RCC 7860 (cell line): Measurements from ENCODE around the gene EDAR.
A peak's percentile ranks its signal among the peaks of the same experiment; 100 is the strongest.

ENCODE experiments used
- DNase-seq: peaks from one replicate; pipeline ENCODE4 v3.0.0-alpha.2; 2015; ENCODE audit warnings: low spot score
- FAIRE-seq: peaks from 2 replicates; lab custom pipeline; 2012; peaks lifted over from hg19 to GRCh38; lab: Jason Lieb, UNC

The EDAR gene

GRCh38 chr2:108870069-108870644, 118.9 kb downstream of the EDAR start:
- no peak for FAIRE-seq
- DNase-seq = no peak

- FAIRE-seq (no peak), DNase-seq (no peak)
Observed at GRCh38 chr2:108869542-108869941, 119.5 kb downstream of the EDAR start.

DNA sequence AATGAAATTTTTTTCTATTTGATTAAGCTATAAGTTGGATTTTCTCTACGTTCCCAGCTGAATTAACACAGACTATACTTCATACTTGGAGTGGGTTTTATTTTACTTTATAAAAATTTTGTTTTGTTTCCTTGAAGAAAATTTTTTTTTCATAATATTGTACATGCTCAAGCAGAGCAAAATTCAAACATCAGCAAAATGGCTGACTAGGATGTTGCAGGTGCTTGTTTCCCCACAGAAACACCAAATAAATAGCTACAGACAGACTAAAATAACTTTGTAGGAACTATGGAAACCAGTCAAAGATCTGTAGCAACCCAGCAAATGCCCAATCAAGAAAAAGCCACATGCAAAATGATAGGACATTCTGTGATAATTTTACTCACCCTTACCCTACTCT, 120.1 kb downstream of the EDAR start:
- no peak for FAIRE-seq
- DNase-seq = no peak

DNA sequence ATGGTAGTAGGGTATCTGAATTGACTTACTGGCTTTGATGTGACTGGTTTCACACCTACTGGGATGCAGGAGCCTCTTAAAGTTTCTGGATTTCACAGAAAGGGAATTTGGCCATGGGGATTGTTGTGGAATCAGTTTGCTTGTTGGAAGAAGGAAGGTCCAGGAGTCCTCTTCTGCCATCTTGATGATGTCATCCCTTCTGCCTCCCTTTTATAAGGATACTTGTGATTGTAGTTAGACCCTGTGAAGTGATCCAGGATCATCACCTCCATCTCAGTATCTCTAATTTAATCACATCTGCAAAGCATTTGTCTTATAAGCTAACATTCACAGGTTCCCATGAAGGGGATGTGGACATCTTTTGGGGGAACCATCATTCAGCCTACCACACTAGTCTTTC, 123.0 kb downstream of the EDAR start:
- no peak for DNase-seq
- FAIRE-seq = no peak

DNA sequence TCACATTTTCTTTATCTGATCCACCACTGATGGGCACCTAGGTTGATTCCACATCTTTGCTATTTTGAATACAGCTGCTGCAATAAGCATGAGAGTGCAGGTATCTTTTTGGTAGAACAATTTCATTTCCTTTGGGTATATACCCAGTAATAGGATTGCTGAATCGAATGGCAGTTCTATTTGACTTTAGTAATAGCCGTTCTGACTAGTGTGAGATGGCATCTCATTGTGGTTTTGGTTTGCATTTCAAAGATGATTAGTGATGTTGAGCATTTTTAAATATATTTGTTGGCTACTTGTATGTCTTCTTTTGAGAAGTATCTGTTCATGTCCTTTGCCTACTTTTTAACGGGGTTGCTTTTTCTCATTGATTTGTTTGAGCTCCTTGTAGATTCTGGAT, 130.1 kb downstream of the EDAR start:
- FAIRE-seq (no peak), DNase-seq (no peak)

DNA sequence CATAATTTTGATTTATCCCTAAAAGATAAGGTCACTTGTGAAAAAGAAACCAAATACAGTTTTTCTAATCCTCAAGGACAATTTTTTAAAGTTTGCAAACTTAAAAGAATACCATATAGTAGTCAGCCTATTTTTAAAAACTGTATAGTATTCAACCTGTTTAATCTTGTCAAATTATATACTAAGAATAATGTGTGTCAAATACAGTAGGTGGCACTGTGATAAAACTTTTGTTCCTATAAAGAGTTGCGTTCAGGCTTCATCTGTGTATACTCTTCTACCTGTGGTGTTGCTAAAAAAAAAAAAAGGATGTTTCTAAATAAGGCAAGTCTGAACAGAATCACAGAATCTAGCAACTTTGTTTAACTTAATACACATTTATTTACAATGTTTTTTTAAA, 133.8 kb downstream of the EDAR start:
- peak; percentile 63 for FAIRE-seq
- no peak for DNase-seq

- no peak for DNase-seq
- no peak for FAIRE-seq
Observed at GRCh38 chr2:108854484-108854883, 134.5 kb downstream of the EDAR start.

GRCh38 chr2:108853421-108853820, 135.6 kb downstream of the EDAR start:
- FAIRE-seq (no peak), DNase-seq (no peak)

DNA sequence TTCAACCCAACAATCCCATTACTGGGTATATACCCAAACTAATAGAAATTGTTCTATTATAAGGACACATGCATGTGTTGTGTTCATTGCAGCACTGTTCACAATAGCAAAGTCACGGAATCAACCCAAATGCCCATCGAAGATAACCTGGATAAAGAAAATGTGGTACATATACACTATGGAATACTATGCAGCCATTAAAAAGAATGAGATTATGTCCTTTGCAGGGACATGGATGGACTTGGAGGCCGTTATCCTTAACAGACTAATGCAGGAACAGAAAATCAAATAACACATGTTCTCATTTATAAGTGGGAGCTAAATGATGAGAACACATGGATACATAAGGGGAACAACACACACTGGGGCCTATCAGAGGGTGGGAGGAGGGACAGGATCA, 136.6 kb downstream of the EDAR start:
- DNase-seq (no peak), FAIRE-seq (no peak)

DNA sequence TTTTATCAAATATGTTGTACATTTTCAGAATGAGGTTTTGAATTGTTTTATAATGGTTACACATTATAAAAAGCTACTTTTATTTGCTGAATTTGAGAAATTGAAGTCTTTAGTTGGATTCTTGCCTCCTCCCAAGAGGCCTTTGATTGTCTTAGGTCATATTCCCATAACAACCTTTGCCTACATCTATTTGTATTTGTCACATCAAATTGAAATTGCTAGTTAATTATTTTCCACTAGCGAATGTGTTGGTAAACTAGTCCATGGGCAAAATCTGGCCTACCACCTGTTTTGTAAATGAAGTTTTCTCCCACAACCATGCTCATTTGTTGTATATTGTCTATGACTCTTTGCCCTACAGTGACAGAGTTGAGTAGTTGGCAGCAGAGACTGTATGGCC, 142.0 kb downstream of the EDAR start:
- no peak for DNase-seq
- no peak for FAIRE-seq

DNA sequence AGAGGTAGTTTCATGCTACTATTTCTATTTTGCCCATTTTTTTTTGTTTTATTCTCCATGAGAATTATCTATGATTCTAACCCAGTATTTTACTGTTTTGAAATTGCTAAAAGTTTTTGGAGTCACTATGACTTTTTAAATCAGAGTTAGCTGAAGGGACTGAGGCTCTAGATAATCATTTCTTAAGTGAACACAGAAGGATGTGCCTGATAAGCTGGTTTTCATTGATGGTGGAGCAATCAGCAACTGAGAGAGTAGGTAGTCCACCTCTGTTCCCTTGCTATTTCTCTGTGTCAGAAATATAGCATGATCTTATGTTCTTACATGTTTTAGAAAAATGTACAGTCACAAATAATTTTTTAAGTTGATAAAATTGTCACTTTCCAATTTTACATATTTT, 143.1 kb downstream of the EDAR start:
- DNase-seq (no peak), FAIRE-seq (no peak)
